Adrenal gland (tissue), 12 donors: Measurements from ENCODE around the gene SUMO4. TPM values are rescaled to one million over a fixed set of nuclear protein-coding genes. Genes with fewer than 3 reads are reported as not detected.

Experiments used
- DNase-seq, 7 donors: peaks; one replicate each; pipeline ENCODE4 v3.0.0-alpha.2; 2019 to 2020
- H3K27ac ChIP-seq, 5 donors: fragments of 200-600 bp; sonication (generic) in 4 of 5; 1 replicate in 3 of 5; 2 replicates in 2 of 5; pipeline versions ENCODE4 v1.5.1 to v1.8.0; 2016 to 2020; ENCODE audit warnings: mild to moderate bottlenecking in 1 of 5
- H3K27me3 ChIP-seq: fragments of 200-600 bp; 2 replicates; pipeline ENCODE4 v1.8.0; 2021
- H3K36me3 ChIP-seq, 2 donors: fragments of 200-600 bp; replicated peaks in 1 of 2; 1 replicate in 1 of 2; 2 replicates in 1 of 2; pipeline versions ENCODE4 v1.5.1 to v1.8.0; 2018 to 2022
- H3K4me1 ChIP-seq, 2 donors: fragments of 200-600 bp; replicated peaks in 1 of 2; 1 replicate in 1 of 2; 2 replicates in 1 of 2; pipeline versions ENCODE4 v1.5.1 to v1.8.0; 2018 to 2021
- H3K4me3 ChIP-seq, 4 donors: fragments of 200-600 bp; sonication (generic) in 3 of 4; one replicate each; pipeline ENCODE4 v1.5.1; 2016 to 2018
- H3K9me3 ChIP-seq, 3 donors: fragments of 200-600 bp; sonication (generic) in 1 of 3; replicated peaks in 1 of 3; 1 replicate in 2 of 3; 2 replicates in 1 of 3; pipeline versions ENCODE4 v1.5.1 to v1.8.0; 2016 to 2021
- POLR2A ChIP-seq, 2 donors: fragments of 450-650 bp; IDR thresholded peaks; one replicate each; pipeline ENCODE4 v1.6.1; 2017; ENCODE audit warnings: antibody characterized with exemption in 2 of 2, mild to moderate bottlenecking in 2 of 2, moderate library complexity in 1 of 2
- WGBS, 4 donors: extraction: QIAGEN DNeasy Blood & Tissue Kit in 2 of 4; methylation state at CpG; one replicate each; pipeline versions ENCODE4 v1.1.5 to v1.1.7; 2013 to 2017; 5-methylcytosine and 5-hydroxymethylcytosine counted together
- intact Hi-C, 2 donors: fragments of 100-400 bp; cut with DNase I; formaldehyde crosslinking; loops; one replicate each; pipeline versions ENCODE4 v1.14.1 to v1.15.0; 2022 to 2023
- polyA plus RNA-seq, 3 donors: library from polyadenylated mRNA; stranded (reverse); fragments of 200-250 nt in 2 of 3; fragments of 350-450 nt in 1 of 3; fragmentation: Illumina TruSeq in 1 of 3; extraction: RNeasy Lipid Tissue Mini Kit (QIAGEN cat#74804) in 1 of 3; gene quantifications; one replicate each; pipeline ENCODE4 v1.2.3, GENCODE V29; 2013 to 2014
- total RNA-seq, 9 donors: library from RNA; depleted of rRNA in 4 of 9; stranded (reverse); fragments of >200 nt in 4 of 9; fragments of 120-200 nt in 1 of 9; fragmentation: NEBNext Ultra II Directional in 1 of 9; extraction: Animal tissue kit (Norgen Biotek cat#: 25700) in 1 of 9; gene quantifications; one replicate each; pipeline versions ENCODE4 v1.1.0 to v1.2.4, GENCODE V29; 2013 to 2023
- TF ChIP-seq, protein P1 (sequence below), 6 experiments: fragments of 450-650 bp in 4 of 6; fragments of 200-600 bp in 2 of 6; sonication (generic) in 1 of 6; IDR thresholded peaks; 1 replicate in 5 of 6; 2 replicates in 1 of 6; pipeline versions ENCODE4 v1.5.1 to v1.8.0; 2016 to 2021; ENCODE audit warnings: antibody characterized with exemption in 6 of 6, mild to moderate bottlenecking in 2 of 6, moderate library complexity in 1 of 6
- donor health status: healthy with polysubstance abuse.
- donor health status: Bipolar disorder and iron deficiency.
- donor health status: DM: yes; HTN: yes; CAD: no.
- donor health status: DM: no; HTN: no; CAD: no.
- donor health status: DM: no; HTN: no; CAD: no.
- donor health status: DM: yes; HTN: yes; CAD: no.

SUMO4 gene
- total and polyA plus RNA-seq, 12 donors = 0.18 to 3.4 (median 1.8) TPM; not detected in 4

DNA sequence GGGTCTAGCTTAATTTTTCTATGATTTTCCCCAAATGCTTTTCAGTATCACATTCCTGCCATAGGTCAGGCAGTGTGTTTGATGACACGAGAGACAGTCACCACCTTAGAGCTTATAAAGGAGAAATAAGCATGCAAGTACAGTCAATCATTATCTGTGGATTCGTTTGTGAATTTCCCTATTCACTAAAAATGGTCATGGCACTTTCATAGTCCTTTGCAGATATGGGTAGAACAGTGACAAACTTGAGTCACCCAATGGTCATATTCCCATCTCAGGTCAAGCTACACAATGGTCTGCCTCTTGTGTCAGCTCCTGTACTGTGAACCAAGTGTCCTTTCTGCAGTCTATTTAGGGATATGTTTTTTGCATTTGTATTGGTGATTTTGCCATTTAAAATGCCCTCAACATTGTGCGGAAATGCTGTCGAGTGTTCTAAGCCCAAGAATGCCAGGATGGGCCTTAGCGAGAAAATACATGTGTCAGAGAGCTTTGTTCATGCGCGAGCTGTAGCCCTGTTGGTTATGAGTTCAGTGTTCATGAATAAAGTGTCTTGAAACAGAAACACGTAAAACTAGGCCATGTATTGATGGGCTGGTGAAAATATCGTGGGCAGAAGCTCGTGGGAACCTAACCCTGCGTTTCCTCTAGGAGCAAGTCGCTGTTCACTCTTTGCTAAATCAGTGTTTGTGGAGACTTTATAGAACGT is 19.8 kb downstream of the SUMO4 start:
- no peak for TF ChIP-seq POLR2A (IDR thresholded peaks at IDR 0.05)
- TF ChIP-seq, protein P1, sequence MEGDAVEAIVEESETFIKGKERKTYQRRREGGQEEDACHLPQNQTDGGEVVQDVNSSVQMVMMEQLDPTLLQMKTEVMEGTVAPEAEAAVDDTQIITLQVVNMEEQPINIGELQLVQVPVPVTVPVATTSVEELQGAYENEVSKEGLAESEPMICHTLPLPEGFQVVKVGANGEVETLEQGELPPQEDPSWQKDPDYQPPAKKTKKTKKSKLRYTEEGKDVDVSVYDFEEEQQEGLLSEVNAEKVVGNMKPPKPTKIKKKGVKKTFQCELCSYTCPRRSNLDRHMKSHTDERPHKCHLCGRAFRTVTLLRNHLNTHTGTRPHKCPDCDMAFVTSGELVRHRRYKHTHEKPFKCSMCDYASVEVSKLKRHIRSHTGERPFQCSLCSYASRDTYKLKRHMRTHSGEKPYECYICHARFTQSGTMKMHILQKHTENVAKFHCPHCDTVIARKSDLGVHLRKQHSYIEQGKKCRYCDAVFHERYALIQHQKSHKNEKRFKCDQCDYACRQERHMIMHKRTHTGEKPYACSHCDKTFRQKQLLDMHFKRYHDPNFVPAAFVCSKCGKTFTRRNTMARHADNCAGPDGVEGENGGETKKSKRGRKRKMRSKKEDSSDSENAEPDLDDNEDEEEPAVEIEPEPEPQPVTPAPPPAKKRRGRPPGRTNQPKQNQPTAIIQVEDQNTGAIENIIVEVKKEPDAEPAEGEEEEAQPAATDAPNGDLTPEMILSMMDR (IDR thresholded peaks at IDR 0.05) = no peak
- no peak for DNase-seq
- intact Hi-C loops = loop anchor here (10.0 kb wide), 1 partner anchor 105 kb away; the partner anchor contains the start of gene TAB2 (in 2 of the 2)
- WGBS, 4 donors = 84 to 88% (median 86%) methylated on average over 13 of the region's 13 CpGs
- H3K36me3 ChIP-seq = no peaks in the 10 kb centered on the region
- H3K27ac ChIP-seq = no peak overlapping the region
- H3K4me3 ChIP-seq = no peak overlapping the region
- H3K9me3 ChIP-seq = no peaks in the 10 kb centered on the region
- no peaks in the 10 kb centered on the region for H3K27me3 ChIP-seq
- H3K4me1 ChIP-seq = peaks cover 3 to 6% of the 10 kb centered on the region in 2 donors

DNA sequence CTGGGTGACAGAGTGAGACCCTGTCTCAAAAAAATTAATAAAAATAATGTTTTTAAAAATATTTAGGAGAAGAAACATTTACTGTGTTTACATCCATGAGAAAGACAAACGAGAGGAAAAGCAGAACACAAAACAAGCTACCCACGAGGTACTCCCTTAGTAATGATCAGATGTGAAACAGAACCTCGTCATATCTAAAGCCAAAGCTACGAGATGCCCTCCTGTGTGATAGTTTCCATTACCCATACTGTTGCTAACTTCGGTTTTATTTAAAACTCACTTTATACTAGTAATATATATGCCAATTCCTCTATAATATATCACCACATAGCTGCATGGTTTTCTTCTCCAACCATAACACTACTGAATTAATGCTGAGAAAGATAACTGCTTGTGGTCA is 21.1 kb downstream of the SUMO4 start:
- Histone ChIP-seq H3K4me1 (peaks cover 3 to 6% of the 10 kb centered on the region in 2 donors), H3K27ac (no peak overlapping the region), H3K27me3 (no peaks in the 10 kb centered on the region), H3K36me3 (no peaks in the 10 kb centered on the region), H3K9me3 (no peaks in the 10 kb centered on the region), H3K4me3 (no peak overlapping the region)
- WGBS, 4 donors = 69 to 78% (median 72%) methylated on average over 5 of the region's 5 CpGs
- no peak for DNase-seq
- TF ChIP-seq, protein P1 (IDR thresholded peaks at IDR 0.05) = no peak
- TF ChIP-seq POLR2A (IDR thresholded peaks at IDR 0.05) = no peak
- intact Hi-C loops = loop anchor here (10.0 kb wide), 1 partner anchor 106 kb away; the partner anchor contains the start of gene TAB2 (in 2 of the 2)

DNA sequence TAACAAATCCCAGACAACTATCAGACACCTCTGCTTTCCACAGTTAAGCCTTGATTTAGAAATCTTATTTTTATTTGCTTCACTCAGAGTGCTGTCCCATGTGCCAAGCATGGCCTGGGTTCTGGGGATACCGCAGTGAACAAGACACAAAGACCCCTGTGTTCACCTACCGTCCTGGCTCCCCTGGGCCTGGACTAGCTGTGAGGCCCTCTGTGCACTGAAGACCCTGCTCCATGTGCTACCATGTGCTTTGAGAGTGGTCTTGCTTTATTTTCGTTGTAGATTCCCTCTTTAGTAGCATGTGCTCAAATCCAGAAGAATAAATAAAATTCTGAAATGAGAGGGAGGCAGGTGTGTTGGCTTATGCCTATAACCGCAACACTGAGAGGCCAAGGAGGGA is 22.5 kb downstream of the SUMO4 start:
- TF ChIP-seq POLR2A (IDR thresholded peaks at IDR 0.05) = no peak
- TF ChIP-seq, protein P1 (IDR thresholded peaks at IDR 0.05) = no peak
- no peaks in the 10 kb centered on the region for H3K27me3 ChIP-seq
- H3K4me3 ChIP-seq = no peak overlapping the region
- intact Hi-C loops = loop anchor here (10.0 kb wide), 1 partner anchor 108 kb away; the partner anchor contains the start of gene TAB2 (in 2 of the 2)
- DNase-seq = no peak
- 86 to 90% (median 89%) methylated on average over 4 of the region's 4 CpGs for WGBS, 4 donors
- no peak overlapping the region for H3K27ac ChIP-seq
- no peaks in the 10 kb centered on the region for H3K9me3 ChIP-seq
- peaks cover 3 to 6% of the 10 kb centered on the region in 2 donors for H3K4me1 ChIP-seq
- H3K36me3 ChIP-seq = no peaks in the 10 kb centered on the region

DNA sequence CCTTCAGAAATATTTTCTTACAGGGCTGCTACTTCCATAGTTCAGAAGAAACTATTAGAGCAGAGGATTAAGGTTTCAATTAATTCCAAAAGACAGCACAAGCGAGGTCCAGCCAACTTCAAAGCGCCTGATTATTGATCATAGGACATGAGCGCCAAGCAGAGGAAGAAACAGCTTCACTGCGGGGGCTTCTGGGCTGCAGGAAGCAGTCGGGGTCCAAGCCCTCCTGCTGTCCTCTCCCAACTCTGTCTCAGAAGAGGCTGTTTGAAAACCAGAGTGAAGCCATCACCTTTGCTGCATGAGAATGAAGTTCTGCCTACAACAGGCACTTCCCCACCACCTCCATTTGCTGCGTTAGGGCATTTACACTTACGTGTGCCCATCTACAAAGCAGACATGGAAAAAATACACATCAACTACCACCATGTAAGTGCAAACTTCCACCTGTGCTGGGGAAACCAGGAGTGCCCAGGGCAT is 23.9 kb downstream of the SUMO4 start:
- TF ChIP-seq, protein P1 (IDR thresholded peaks at IDR 0.05) = no peak
- TF ChIP-seq POLR2A (IDR thresholded peaks at IDR 0.05) = no peak
- intact Hi-C loops = loop anchor here (10.0 kb wide), 1 partner anchor 109 kb away; the partner anchor contains the start of gene TAB2 (in 2 of the 2)
- DNase-seq = no peak

More for the DNA sequence above, 23.9 kb downstream of the SUMO4 start:
- Histone ChIP-seq H3K36me3 (no peaks in the 10 kb centered on the region), H3K4me3 (no peak overlapping the region), H3K4me1 (peaks cover 3 to 6% of the 10 kb centered on the region in 2 donors), H3K27me3 (no peaks in the 10 kb centered on the region), H3K27ac (peak overlapping the region in 1 of 5 donors; percentile 41), H3K9me3 (no peaks in the 10 kb centered on the region)
- WGBS, 4 donors = 65 to 72% (median 68%) methylated on average over 7 of the region's 7 CpGs
